PC-9 (cell line): Measurements from ENCODE around the gene R3HCC1L.

ENCODE experiments used
- EZH2 ChIP-seq: fragments of 200-600 bp; sonication (generic); IDR thresholded peaks from 2 replicates; pipeline ENCODE4 v1.8.0; 2017; ENCODE audit warnings: antibody characterized with exemption, low read depth
- TF ChIP-seq, protein P1 (sequence below): fragments of 200-600 bp; sonication (generic); conservative IDR thresholded peaks from 2 replicates; pipeline ENCODE4 v1.6.1; 2017; ENCODE audit warnings: mixed run types, antibody characterized with exemption, mild to moderate bottlenecking, moderate library complexity

DNA sequence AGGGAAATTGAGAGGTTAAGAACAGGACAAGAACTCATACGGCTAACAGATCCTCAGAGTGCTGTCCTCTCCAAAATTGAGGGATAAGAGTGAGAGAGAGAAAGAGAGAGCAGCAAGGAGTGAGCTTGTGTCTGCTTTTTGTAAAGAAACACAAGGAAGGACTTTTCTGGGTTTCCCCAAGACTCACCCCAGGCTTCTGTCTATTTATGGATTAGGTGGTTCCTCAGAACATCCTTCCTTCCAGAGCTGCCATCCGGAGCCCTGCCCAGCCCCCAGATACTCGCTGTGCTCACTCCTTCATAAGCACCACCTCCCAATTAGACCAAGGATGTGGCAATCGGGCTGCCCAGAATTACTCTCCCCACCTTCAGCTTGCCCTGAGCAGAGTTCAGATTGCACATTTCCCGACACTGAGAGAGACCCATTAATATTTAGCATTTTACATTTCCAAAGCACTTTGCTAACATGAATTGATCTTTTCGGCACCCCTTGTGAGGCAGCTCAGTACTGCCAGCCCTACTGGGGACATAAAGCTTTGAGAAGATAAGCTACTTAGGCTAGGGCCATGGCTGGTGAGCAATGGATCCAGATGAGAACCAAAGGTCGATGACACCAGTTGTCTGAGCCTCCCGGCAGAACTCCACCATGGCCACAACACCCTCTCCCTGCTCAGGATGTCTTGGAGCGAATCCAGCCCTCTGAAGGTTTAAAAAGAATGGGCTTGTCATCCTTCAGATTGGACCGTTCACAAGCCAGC, 19.2 kb upstream of the R3HCC1L start:
- TF ChIP-seq EZH2: no peak
- TF ChIP-seq, protein P1, sequence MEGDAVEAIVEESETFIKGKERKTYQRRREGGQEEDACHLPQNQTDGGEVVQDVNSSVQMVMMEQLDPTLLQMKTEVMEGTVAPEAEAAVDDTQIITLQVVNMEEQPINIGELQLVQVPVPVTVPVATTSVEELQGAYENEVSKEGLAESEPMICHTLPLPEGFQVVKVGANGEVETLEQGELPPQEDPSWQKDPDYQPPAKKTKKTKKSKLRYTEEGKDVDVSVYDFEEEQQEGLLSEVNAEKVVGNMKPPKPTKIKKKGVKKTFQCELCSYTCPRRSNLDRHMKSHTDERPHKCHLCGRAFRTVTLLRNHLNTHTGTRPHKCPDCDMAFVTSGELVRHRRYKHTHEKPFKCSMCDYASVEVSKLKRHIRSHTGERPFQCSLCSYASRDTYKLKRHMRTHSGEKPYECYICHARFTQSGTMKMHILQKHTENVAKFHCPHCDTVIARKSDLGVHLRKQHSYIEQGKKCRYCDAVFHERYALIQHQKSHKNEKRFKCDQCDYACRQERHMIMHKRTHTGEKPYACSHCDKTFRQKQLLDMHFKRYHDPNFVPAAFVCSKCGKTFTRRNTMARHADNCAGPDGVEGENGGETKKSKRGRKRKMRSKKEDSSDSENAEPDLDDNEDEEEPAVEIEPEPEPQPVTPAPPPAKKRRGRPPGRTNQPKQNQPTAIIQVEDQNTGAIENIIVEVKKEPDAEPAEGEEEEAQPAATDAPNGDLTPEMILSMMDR: no peak
